GM18951 (cell line): ENCODE results near the gene COL4A2.

Source experiments
- POLR2A ChIP-seq: IDR thresholded peaks from 4 replicates; pipeline ENCODE4 v1.6.1; 2011; ENCODE audit warnings: mild to moderate bottlenecking; ENCODE audit not compliant: insufficient read length, insufficient read depth; ENCODE audit errors: extremely low read depth
- in situ Hi-C: fragments of 300-500 bp; cut with MboI; formaldehyde crosslinking; loops from one replicate; pipeline ENCODE4 v1.12.0; 2022; ENCODE audit warnings: low sequenced_read_pairs, mixed read lengths, inconsistent platforms; ENCODE audit not compliant: unreplicated experiment

Gene COL4A2

GRCh38 chr13:110265682-110266430 lies 41.2 kb upstream of the COL4A2 start:
- in situ Hi-C loops: no loop called here

GRCh38 chr13:110266431-110266809 lies 40.7 kb upstream of the COL4A2 start:
- in situ Hi-C loops: no loop called here
- no peak for TF ChIP-seq POLR2A

More at GRCh38 chr13:110265682-110266430, 41.2 kb upstream of the COL4A2 start:
- TF ChIP-seq POLR2A: no peak

GRCh38 chr13:110266983-110267382 lies 40.1 kb upstream of the COL4A2 start:
- TF ChIP-seq POLR2A: no peak
- in situ Hi-C loops: no loop called here

GRCh38 chr13:110268061-110268460 lies 39.0 kb upstream of the COL4A2 start:
- TF ChIP-seq POLR2A: no peak
- in situ Hi-C loops: no loop called here

- in situ Hi-C loops: no loop called here
- TF ChIP-seq POLR2A: no peak
These were observed 38.4 kb upstream of the COL4A2 start for GRCh38 chr13:110268576-110269185.

- in situ Hi-C loops: no loop called here
These were observed 37.4 kb upstream of the COL4A2 start for GRCh38 chr13:110269509-110270185.

GRCh38 chr13:110270507-110270906 lies 36.6 kb upstream of the COL4A2 start:
- TF ChIP-seq POLR2A: no peak
- in situ Hi-C loops: no loop called here

More at GRCh38 chr13:110269509-110270185, 37.4 kb upstream of the COL4A2 start:
- TF ChIP-seq POLR2A: no peak

GRCh38 chr13:110271313-110271712 lies 35.8 kb upstream of the COL4A2 start:
- in situ Hi-C loops: no loop called here
- TF ChIP-seq POLR2A: no peak

GRCh38 chr13:110272227-110272626 lies 34.9 kb upstream of the COL4A2 start:
- no peak for TF ChIP-seq POLR2A
- in situ Hi-C loops: no loop called here

GRCh38 chr13:110272651-110273050 lies 34.4 kb upstream of the COL4A2 start:
- TF ChIP-seq POLR2A: no peak
- in situ Hi-C loops: no loop called here

GRCh38 chr13:110273254-110273653 lies 33.8 kb upstream of the COL4A2 start:
- no peak for TF ChIP-seq POLR2A

GRCh38 chr13:110274687-110275086 lies 32.4 kb upstream of the COL4A2 start:
- no peak for TF ChIP-seq POLR2A
- in situ Hi-C loops: no loop called here

More at GRCh38 chr13:110273254-110273653, 33.8 kb upstream of the COL4A2 start:
- in situ Hi-C loops: no loop called here

- no peak for TF ChIP-seq POLR2A
- in situ Hi-C loops: no loop called here
These were observed 31.0 kb upstream of the COL4A2 start for GRCh38 chr13:110275931-110276552.
